NB4 (cell line): ENCODE results near the gene WDFY4.

ENCODE experiments used
- DNase-seq: peaks from one replicate; pipeline ENCODE4 v3.0.0; 2010; ENCODE audit warnings: low read depth
- H3K4me3 ChIP-seq: one replicate; pipeline ENCODE4 v1.5.1; 2011; ENCODE audit warnings: mild to moderate bottlenecking, low read depth, low read length, moderate library complexity
- CTCF ChIP-seq: IDR thresholded peaks from one replicate; pipeline ENCODE4 v1.5.1; 2012; ENCODE audit warnings: low read depth, low read length
- MAX ChIP-seq: IDR thresholded peaks from 2 replicates; pipeline ENCODE4 v1.6.1; 2011; ENCODE audit warnings: low read depth, low read length
- MYC ChIP-seq: IDR thresholded peaks from 2 replicates; pipeline ENCODE4 v1.6.1; 2011; ENCODE audit warnings: low read depth, low read length
- POLR2A ChIP-seq: IDR thresholded peaks from 2 replicates; pipeline ENCODE4 v1.6.1; 2011; ENCODE audit warnings: mild to moderate bottlenecking; ENCODE audit not compliant: insufficient read length; ENCODE audit errors: extremely low read depth

WDFY4 gene

GRCh38 chr10:48982584-48982983, 297.9 kb downstream of the WDFY4 start:
- TF ChIP-seq MAX (no peak), CTCF (no peak), POLR2A (no peak)
- no peak for DNase-seq

GRCh38 chr10:48983648-48984351, 299.1 kb downstream of the WDFY4 start:
- no peak for TF ChIP-seq MAX
- no peak for TF ChIP-seq POLR2A
- TF ChIP-seq CTCF, result no peak
- TF ChIP-seq MYC, result no peak
- H3K4me3 ChIP-seq, result no peak overlapping the region
- peak; percentile 14 for DNase-seq

More at GRCh38 chr10:48982584-48982983, 297.9 kb downstream of the WDFY4 start:
- H3K4me3 ChIP-seq, result no peak overlapping the region

GRCh38 chr10:48985621-48986158, 301.0 kb downstream of the WDFY4 start:
- TF ChIP-seq POLR2A (no peak), CTCF (no peak), MYC (no peak), MAX (no peak)
- H3K4me3 ChIP-seq, result no peak overlapping the region
- no peak for DNase-seq

- no peak for DNase-seq
- TF ChIP-seq MAX (no peak), POLR2A (no peak), MYC (no peak), CTCF (no peak)
- H3K4me3 ChIP-seq, result no peak overlapping the region
Measured at GRCh38 chr10:48990226-48990625, 305.6 kb downstream of the WDFY4 start.

GRCh38 chr10:48993627-48994026, 309.0 kb downstream of the WDFY4 start:
- TF ChIP-seq MAX (no peak), POLR2A (no peak), CTCF (no peak), MYC (no peak)
- DNase-seq, result no peak
- H3K4me3 ChIP-seq, result no peak overlapping the region
